C4-2B (cell line): ENCODE data around the gene CDH24.

Experiments
- CTCF ChIP-seq: fragments of 450-650 bp; conservative IDR thresholded peaks from 2 replicates; pipeline ENCODE4 v1.5.1; 2017; ENCODE audit warnings: mild to moderate bottlenecking
- ZFX ChIP-seq: fragments of 450-650 bp; IDR thresholded peaks from 2 replicates; pipeline ENCODE4 v1.6.1; 2017

GRCh38 chr14:23057757-23058653 is 685 bp upstream of the CDH24 start:
- TF ChIP-seq CTCF (peak; percentile 93), ZFX (no peak)
